ENCODE measurements around the gene EPB41L4A. TPM values are rescaled to one million over a fixed set of nuclear protein-coding genes. Genes with fewer than 3 reads are reported as not detected.

EPB41L4A gene
- total RNA-seq, 1 donor from 2014 or later: 27.5 TPM

GRCh38 chr5:112348915-112349314 lies 70.2 kb downstream of the EPB41L4A start:
- H3K36me3 ChIP-seq: no peaks in the 10 kb centered on the region
- TF ChIP-seq CTCF (IDR thresholded peaks at IDR 0.05) (no peak), POLR2A (IDR thresholded peaks at IDR 0.05) (no peak), POLR2AphosphoS5 (IDR thresholded peaks at IDR 0.05; ENCODE audit: insufficient read depth in 1 of 2, low read depth in 1 of 2) (no peak)
- intact Hi-C loops (cut with DNase I): no loop called here
- DNase-seq (ENCODE audit: extremely low spot score in 2 of 2): no peak
- H3K9me3 ChIP-seq: no peaks in the 10 kb centered on the region
- no peaks in the 10 kb centered on the region for H3K27me3 ChIP-seq
- no peak overlapping the region for H3K27ac ChIP-seq
- no peaks in the 10 kb centered on the region for H3K4me1 ChIP-seq
- no peak overlapping the region for H3K4me3 ChIP-seq

GRCh38 chr5:112348387-112348786 lies 70.7 kb downstream of the EPB41L4A start:
- no peak for TF ChIP-seq POLR2AphosphoS5 (IDR thresholded peaks at IDR 0.05; ENCODE audit: insufficient read depth in 1 of 2, low read depth in 1 of 2)
- Histone ChIP-seq H3K4me3 (no peak overlapping the region), H3K36me3 (no peaks in the 10 kb centered on the region), H3K4me1 (no peaks in the 10 kb centered on the region), H3K27ac (no peak overlapping the region), H3K27me3 (no peaks in the 10 kb centered on the region), H3K9me3 (no peaks in the 10 kb centered on the region)
- no peak for DNase-seq (ENCODE audit: extremely low spot score in 2 of 2)
- intact Hi-C loops (cut with DNase I): no loop called here

GRCh38 chr5:112346411-112347044 lies 72.5 kb downstream of the EPB41L4A start:
- H3K27ac ChIP-seq: no peak overlapping the region
- no peak for DNase-seq (ENCODE audit: extremely low spot score in 2 of 2)
- H3K27me3 ChIP-seq: no peaks in the 10 kb centered on the region
- H3K4me1 ChIP-seq: no peaks in the 10 kb centered on the region
- H3K4me3 ChIP-seq: no peak overlapping the region
- no peak for TF ChIP-seq CTCF (IDR thresholded peaks at IDR 0.05)
- TF ChIP-seq POLR2A (IDR thresholded peaks at IDR 0.05): no peak
- no peak for TF ChIP-seq POLR2AphosphoS5 (IDR thresholded peaks at IDR 0.05; ENCODE audit: insufficient read depth in 1 of 2, low read depth in 1 of 2)
- no peaks in the 10 kb centered on the region for H3K36me3 ChIP-seq
- H3K9me3 ChIP-seq: no peaks in the 10 kb centered on the region
- intact Hi-C loops (cut with DNase I): no loop called here

GRCh38 chr5:112344540-112344939 lies 74.5 kb downstream of the EPB41L4A start:
- Histone ChIP-seq H3K36me3 (no peaks in the 10 kb centered on the region), H3K27ac (no peak overlapping the region), H3K27me3 (no peaks in the 10 kb centered on the region), H3K4me3 (no peak overlapping the region), H3K9me3 (no peaks in the 10 kb centered on the region), H3K4me1 (peaks cover 8% of the 10 kb centered on the region)
- TF ChIP-seq CTCF (IDR thresholded peaks at IDR 0.05): no peak
- TF ChIP-seq POLR2A (IDR thresholded peaks at IDR 0.05): no peak
- no peak for TF ChIP-seq POLR2AphosphoS5 (IDR thresholded peaks at IDR 0.05; ENCODE audit: insufficient read depth in 1 of 2, low read depth in 1 of 2)
- intact Hi-C loops (cut with DNase I): no loop called here
- DNase-seq (ENCODE audit: extremely low spot score in 2 of 2): no peak

- Histone ChIP-seq H3K4me1 (peaks cover 28% of the 10 kb centered on the region), H3K9me3 (no peaks in the 10 kb centered on the region), H3K4me3 (no peak overlapping the region), H3K27ac (no peak overlapping the region), H3K36me3 (no peaks in the 10 kb centered on the region), H3K27me3 (no peaks in the 10 kb centered on the region)
- intact Hi-C loops (cut with DNase I): no loop called here
- DNase-seq (ENCODE audit: extremely low spot score in 2 of 2): no peak
- TF ChIP-seq POLR2A (IDR thresholded peaks at IDR 0.05): no peak
- TF ChIP-seq CTCF (IDR thresholded peaks at IDR 0.05): no peak
- TF ChIP-seq POLR2AphosphoS5 (IDR thresholded peaks at IDR 0.05; ENCODE audit: insufficient read depth in 1 of 2, low read depth in 1 of 2): no peak
Measured at GRCh38 chr5:112342389-112342788, 76.7 kb downstream of the EPB41L4A start.
